ENCODE data around the gene ATG12.

DNA sequence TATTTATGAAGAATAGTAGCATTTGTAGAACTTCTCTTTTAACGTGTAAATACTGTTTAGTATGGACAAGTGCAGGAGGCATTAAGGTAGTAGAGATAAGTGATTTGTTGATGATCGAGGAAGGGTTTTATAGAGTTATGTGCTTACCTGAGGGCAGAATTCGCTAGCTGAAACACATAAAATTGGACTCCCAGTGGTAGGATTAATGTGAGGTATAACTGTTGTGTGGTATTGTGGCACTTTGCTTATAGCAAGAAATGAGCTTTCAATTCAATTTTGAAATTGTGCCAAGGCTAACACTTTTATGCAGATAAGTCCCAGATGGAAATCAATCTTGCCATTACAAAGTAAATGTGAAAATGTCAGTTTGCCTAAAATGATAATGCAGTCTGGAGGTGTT lies 1.6 kb upstream of the ATG12 start:
- TF ChIP-seq CTCF (IDR thresholded peaks at IDR 0.05) (no peak), E2F1 (CRISPR knock-in tag; IDR thresholded peaks at IDR 0.05) (no peak)

Measured in WTC11 (cell line).